HUES6 (cell line): Measurements from ENCODE around the gene RHBDL1.

Source experiments
- H3K27ac ChIP-seq: 2 replicates; pipeline ENCODE4 v1.7.0; 2013; ENCODE audit warnings: low read depth, mild to moderate bottlenecking, low read length, inconsistent platforms
- H3K27me3 ChIP-seq: 2 replicates; pipeline ENCODE4 v1.6.1; 2013; ENCODE audit warnings: low read length; ENCODE audit not compliant: control insufficient read depth, insufficient read depth
- H3K36me3 ChIP-seq: 2 replicates; pipeline ENCODE4 v1.6.1; 2013; ENCODE audit warnings: low read length; ENCODE audit not compliant: control insufficient read depth, insufficient read depth
- H3K4me1 ChIP-seq: 2 replicates; pipeline ENCODE4 v1.6.1; 2013; ENCODE audit warnings: low read length; ENCODE audit not compliant: control insufficient read depth, insufficient read depth
- H3K4me3 ChIP-seq: 2 replicates; pipeline ENCODE4 v1.5.1; 2013; ENCODE audit warnings: low read depth, low read length
- H3K9ac ChIP-seq: one replicate; pipeline ENCODE4 v1.6.1; 2013; ENCODE audit warnings: mild to moderate bottlenecking, low read length
- H3K9me3 ChIP-seq: 2 replicates; pipeline ENCODE4 v1.6.1; 2013; ENCODE audit warnings: low read depth, low read length; ENCODE audit not compliant: control insufficient read depth, insufficient read depth

The RHBDL1 gene

GRCh38 chr16:726438-727290 lies 51.2 kb downstream of the RHBDL1 start, which contains the start of the genes CCDC78 and HAGHL:
Gene CCDC78, minus strand, starts transcription at chr16:726443. Its CDS starts 76 bp downstream, at chr16:726367.
Gene HAGHL, plus strand, starts transcription at chr16:727106. Its CDS starts 404 bp downstream, at chr16:727510.
- peaks cover 17% of the 10 kb centered on the region for H3K36me3 ChIP-seq
- peak within 1 kb of the TSS; percentile 60 for H3K9ac ChIP-seq
- H3K27ac ChIP-seq, result no peak within 1 kb of the TSS
- no peaks in the 10 kb centered on the region for H3K9me3 ChIP-seq
- peaks cover 19% of the 10 kb centered on the region for H3K27me3 ChIP-seq
- peak within 1 kb of the TSS; percentile 71 for H3K4me3 ChIP-seq
- H3K4me1 ChIP-seq, result peaks cover 3% of the 10 kb centered on the region; the same call in 1 of the 2 replicates

GRCh38 chr16:727291-727977 lies 52.0 kb downstream of the RHBDL1 start:
- H3K27ac ChIP-seq, result no peak overlapping the region
- peaks cover 17% of the 10 kb centered on the region for H3K36me3 ChIP-seq
- peaks cover 3% of the 10 kb centered on the region; the same call in 1 of the 2 replicates for H3K4me1 ChIP-seq
- H3K27me3 ChIP-seq, result peaks cover 19% of the 10 kb centered on the region
- peak overlapping the region; percentile 71 for H3K4me3 ChIP-seq
- H3K9me3 ChIP-seq, result no peaks in the 10 kb centered on the region
- H3K9ac ChIP-seq, result peak overlapping the region; percentile 60
